Nucleus accumbens (tissue), 56 donors: ENCODE data around the gene SOX13.

Experiments used
- DNase-seq, 56 donors: peaks; one replicate each; lab custom pipeline; 2025; lab: John Stamatoyannopoulos, UW

Gene SOX13

GRCh38 chr1:204174958-204175357 is 102.0 kb downstream of the SOX13 start:
- no peak for DNase-seq

GRCh38 chr1:204176049-204176448 is 103.1 kb downstream of the SOX13 start:
- no peak for DNase-seq

GRCh38 chr1:204177133-204177532 is 104.2 kb downstream of the SOX13 start:
- DNase-seq, result no peak
